Fibroblast of lung (primary cell): ENCODE measurements around the gene P3H4. TPM values are rescaled to one million over a fixed set of nuclear protein-coding genes. Genes with fewer than 3 reads are reported as not detected.
"Not testable (repeated sequence)": the region's sequence is repeated elsewhere in the genome, so short reads cannot be mapped to it uniquely, and the experiment has no call there.

Experiments used
- DNase-seq, 2 donors: peaks; one replicate each; pipeline versions ENCODE4 v3.0.0 to v3.0.0-alpha.2; 2010; ENCODE audit warnings: low read depth in 2 of 2
- H2AFZ ChIP-seq: 2 replicates; pipeline ENCODE4 v1.5.1; 2012; ENCODE audit warnings: low read length, control low read depth, inconsistent platforms
- H3K27ac ChIP-seq: 2 replicates; pipeline ENCODE4 v1.5.1; 2011; ENCODE audit warnings: low read length, control low read depth; ENCODE audit not compliant: insufficient read depth
- H3K27me3 ChIP-seq: 2 replicates; pipeline ENCODE4 v1.5.1; 2011; ENCODE audit warnings: mild to moderate bottlenecking, low read length; ENCODE audit not compliant: control insufficient read depth, insufficient read depth
- H3K36me3 ChIP-seq: 2 replicates; pipeline ENCODE4 v1.5.1; 2011; ENCODE audit warnings: low read length; ENCODE audit not compliant: control insufficient read depth, insufficient read depth
- H3K4me1 ChIP-seq: 2 replicates; pipeline ENCODE4 v1.5.1; 2011; ENCODE audit warnings: low read length; ENCODE audit not compliant: control insufficient read depth, insufficient read depth; ENCODE audit errors: extremely low read depth
- H3K4me2 ChIP-seq: 2 replicates; pipeline ENCODE4 v1.5.1; 2011; ENCODE audit warnings: low read length, control low read depth; ENCODE audit not compliant: insufficient read depth; ENCODE audit errors: extremely low read depth
- H3K4me3 ChIP-seq, 4 experiments: fragments of 200-600 bp in 1 of 4; sonication (generic) in 1 of 4; replicated peaks in 1 of 4; 2 replicates each; pipeline ENCODE4 v1.5.1; 2011 to 2016; ENCODE audit warnings: low read length in 4 of 4, low read depth in 3 of 4, mild to moderate bottlenecking in 3 of 4, control low read depth in 2 of 4, inconsistent platforms in 1 of 4, mixed read lengths in 1 of 4; ENCODE audit not compliant: insufficient read depth in 1 of 4; ENCODE audit errors: control extremely low read depth in 1 of 4
- H3K79me2 ChIP-seq: 2 replicates; pipeline ENCODE4 v1.5.1; 2012; ENCODE audit warnings: mild to moderate bottlenecking, low read length, inconsistent platforms; ENCODE audit not compliant: control insufficient read depth, insufficient read depth
- H3K9ac ChIP-seq: 2 replicates; pipeline ENCODE4 v1.5.1; 2011; ENCODE audit warnings: mild to moderate bottlenecking, low read length, control low read depth; ENCODE audit not compliant: insufficient read depth
- H3K9me3 ChIP-seq: 2 replicates; pipeline ENCODE4 v1.5.1; 2012; ENCODE audit warnings: low read depth, low read length; ENCODE audit not compliant: control insufficient read depth, insufficient read depth
- H4K20me1 ChIP-seq: 2 replicates; pipeline ENCODE4 v1.5.1; 2011; ENCODE audit warnings: low read length; ENCODE audit not compliant: control insufficient read depth, insufficient read depth; ENCODE audit errors: extremely low read depth
- EZH2 ChIP-seq: IDR thresholded peaks from 2 replicates; pipeline ENCODE4 v1.5.1; 2012; ENCODE audit warnings: low read length, control low read depth, mild to moderate bottlenecking; ENCODE audit errors: missing control alignments
- polyA minus RNA-seq: library from RNA; depleted of rRNA, polyadenylated mRNA; stranded (reverse); fragments of >200 nt; gene quantifications from 2 replicates; pipeline ENCODE4 v1.2.3, GENCODE V29; 2011; ENCODE audit warnings: low replicate concordance
- polyA plus RNA-seq, 2 donors: library from polyadenylated mRNA; depleted of rRNA in 1 of 2; stranded (reverse) in 1 of 2; unstranded in 1 of 2; fragments of >200 nt; gene quantifications; 2 replicates each; pipeline ENCODE4 v1.2.1, GENCODE V29; 2011 to 2012; ENCODE audit warnings: missing spikeins in 1 of 2
- total RNA-seq: library from RNA; depleted of rRNA; stranded (reverse); fragments of >200 nt; gene quantifications from 2 replicates; pipeline ENCODE4 v1.2.1, GENCODE V29; 2014
- TF ChIP-seq, protein P1 (sequence below), 2 donors: IDR thresholded peaks in 1 of 2; conservative IDR thresholded peaks in 1 of 2; 1 replicate in 1 of 2; 2 replicates in 1 of 2; pipeline ENCODE4 v1.5.1; 2011 to 2012; ENCODE audit warnings: low read length in 2 of 2, control low read depth in 1 of 2, inconsistent platforms in 1 of 2, low read depth in 1 of 2, mild to moderate bottlenecking in 1 of 2

The P3H4 gene, protein sequence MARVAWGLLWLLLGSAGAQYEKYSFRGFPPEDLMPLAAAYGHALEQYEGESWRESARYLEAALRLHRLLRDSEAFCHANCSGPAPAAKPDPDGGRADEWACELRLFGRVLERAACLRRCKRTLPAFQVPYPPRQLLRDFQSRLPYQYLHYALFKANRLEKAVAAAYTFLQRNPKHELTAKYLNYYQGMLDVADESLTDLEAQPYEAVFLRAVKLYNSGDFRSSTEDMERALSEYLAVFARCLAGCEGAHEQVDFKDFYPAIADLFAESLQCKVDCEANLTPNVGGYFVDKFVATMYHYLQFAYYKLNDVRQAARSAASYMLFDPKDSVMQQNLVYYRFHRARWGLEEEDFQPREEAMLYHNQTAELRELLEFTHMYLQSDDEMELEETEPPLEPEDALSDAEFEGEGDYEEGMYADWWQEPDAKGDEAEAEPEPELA
- total RNA-seq: 36.8 and 42.1 TPM in 2 replicates
- 29.1 and 37.0 TPM in 2 replicates for polyA plus RNA-seq
- 30.8 and 43.3 TPM in 2 replicates for polyA plus RNA-seq (2012)
- 23.6 and 31.5 TPM in 2 replicates for polyA minus RNA-seq

DNA sequence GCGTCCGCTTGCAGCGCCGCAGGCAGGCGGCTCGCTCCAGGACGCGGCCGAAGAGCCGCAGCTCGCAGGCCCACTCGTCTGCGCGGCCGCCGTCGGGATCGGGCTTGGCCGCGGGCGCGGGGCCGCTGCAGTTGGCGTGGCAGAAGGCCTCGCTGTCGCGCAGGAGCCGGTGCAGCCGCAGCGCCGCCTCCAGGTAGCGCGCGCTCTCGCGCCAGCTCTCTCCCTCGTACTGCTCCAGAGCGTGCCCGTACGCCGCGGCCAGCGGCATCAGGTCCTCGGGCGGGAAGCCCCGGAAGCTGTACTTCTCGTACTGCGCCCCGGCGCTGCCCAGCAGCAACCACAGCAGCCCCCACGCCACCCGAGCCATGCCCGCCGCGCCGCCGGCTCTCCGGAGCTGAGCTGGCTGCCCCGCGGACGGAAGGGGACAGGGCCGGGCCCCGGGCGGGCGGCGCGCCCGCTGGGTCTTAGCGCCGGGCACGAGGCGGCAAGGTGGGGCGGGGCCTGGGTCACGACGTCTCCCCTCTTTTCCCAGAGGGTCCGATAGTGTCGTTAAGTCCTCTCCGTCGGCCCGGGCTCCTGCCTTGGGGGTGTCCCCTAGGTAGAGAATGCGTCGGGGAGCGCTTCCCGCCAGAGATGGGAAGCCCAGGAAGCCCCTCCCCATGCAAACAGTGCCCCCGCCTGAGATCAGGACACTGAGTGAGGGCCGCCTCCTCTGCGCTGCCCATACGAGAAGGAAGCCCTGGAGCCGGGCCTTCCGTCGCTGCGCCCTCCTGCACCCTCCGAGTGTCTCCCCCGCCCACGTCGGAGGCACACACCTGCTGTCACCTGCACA is at the start of gene P3H4:
Gene P3H4, minus strand, starts transcription at position 401 of the 832 bp plus-strand sequence. Its CDS starts 34 bp downstream, at position 367.
- TF ChIP-seq, protein P1, sequence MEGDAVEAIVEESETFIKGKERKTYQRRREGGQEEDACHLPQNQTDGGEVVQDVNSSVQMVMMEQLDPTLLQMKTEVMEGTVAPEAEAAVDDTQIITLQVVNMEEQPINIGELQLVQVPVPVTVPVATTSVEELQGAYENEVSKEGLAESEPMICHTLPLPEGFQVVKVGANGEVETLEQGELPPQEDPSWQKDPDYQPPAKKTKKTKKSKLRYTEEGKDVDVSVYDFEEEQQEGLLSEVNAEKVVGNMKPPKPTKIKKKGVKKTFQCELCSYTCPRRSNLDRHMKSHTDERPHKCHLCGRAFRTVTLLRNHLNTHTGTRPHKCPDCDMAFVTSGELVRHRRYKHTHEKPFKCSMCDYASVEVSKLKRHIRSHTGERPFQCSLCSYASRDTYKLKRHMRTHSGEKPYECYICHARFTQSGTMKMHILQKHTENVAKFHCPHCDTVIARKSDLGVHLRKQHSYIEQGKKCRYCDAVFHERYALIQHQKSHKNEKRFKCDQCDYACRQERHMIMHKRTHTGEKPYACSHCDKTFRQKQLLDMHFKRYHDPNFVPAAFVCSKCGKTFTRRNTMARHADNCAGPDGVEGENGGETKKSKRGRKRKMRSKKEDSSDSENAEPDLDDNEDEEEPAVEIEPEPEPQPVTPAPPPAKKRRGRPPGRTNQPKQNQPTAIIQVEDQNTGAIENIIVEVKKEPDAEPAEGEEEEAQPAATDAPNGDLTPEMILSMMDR (conservative IDR thresholded peaks at IDR 0.05 in 1 of 2, IDR thresholded peaks at IDR 0.05 in 1 of 2; ENCODE audit: low read depth in 1 of 2, low read length in 2 of 2): peak; percentile 49 to 58
- no peak for TF ChIP-seq EZH2
- Histone ChIP-seq H3K9me3 (no peaks in the 10 kb centered on the region), H3K4me1 (peaks cover 14% of the 10 kb centered on the region), H3K9ac (peak within 1 kb of the TSS; percentile 71), H3K27ac (peak within 1 kb of the TSS; percentile 77), H3K4me3 (peak within 1 kb of the TSS; percentile 89 to 99 (median 94)), H3K79me2 (peaks cover 43% of the 10 kb centered on the region), H3K4me2 (peak within 1 kb of the TSS; percentile 98), H2AFZ (peak within 1 kb of the TSS; percentile 98), H3K36me3 (peaks cover 8% of the 10 kb centered on the region), H4K20me1 (no peaks in the 10 kb centered on the region), H3K27me3 (no peaks in the 10 kb centered on the region)
- DNase-seq: peak; percentile 80 to 81

DNA sequence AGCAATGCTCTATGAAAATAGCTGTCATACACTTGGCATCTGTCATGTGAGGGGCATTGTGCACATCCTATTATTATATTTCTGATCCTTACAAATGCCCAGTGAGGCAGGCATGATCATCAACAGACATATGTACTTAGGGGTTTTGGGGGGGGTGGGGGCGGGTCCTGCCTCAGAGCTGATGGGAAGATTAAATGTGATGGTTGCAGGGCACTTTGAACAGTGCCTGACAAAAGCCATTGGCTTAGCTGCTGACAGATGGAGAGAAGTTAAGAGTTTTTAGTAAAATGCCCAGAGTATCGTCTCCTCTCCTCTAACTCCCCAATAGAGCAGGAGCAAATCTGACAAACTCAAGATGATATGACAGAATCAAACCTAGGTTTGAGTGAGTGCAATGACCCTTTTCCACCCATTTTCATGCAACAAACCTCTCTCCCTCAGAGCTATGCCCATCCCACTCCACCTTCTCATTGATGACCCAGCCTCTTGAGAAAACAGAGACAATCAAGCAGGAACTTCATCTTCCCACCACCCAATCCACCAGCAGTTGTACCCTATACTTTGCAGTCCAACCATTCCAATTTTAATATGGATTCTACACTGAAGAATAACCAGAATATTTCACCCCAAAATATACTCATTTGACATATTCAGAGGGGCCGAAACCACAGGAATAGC is 48.6 kb upstream of the P3H4 start:
- Histone ChIP-seq H3K27me3 (no peaks in the 10 kb centered on the region), H3K4me3 (no peak overlapping the region), H3K79me2 (peaks cover 45% of the 10 kb centered on the region), H3K4me2 (no peak overlapping the region), H3K9me3 (no peaks in the 10 kb centered on the region), H4K20me1 (peaks cover 1% of the 10 kb centered on the region), H3K27ac (no peak overlapping the region), H3K36me3 (no peaks in the 10 kb centered on the region), H3K9ac (no peak overlapping the region), H2AFZ (no peak overlapping the region), H3K4me1 (peaks cover 2% of the 10 kb centered on the region)
- DNase-seq: no peak
- TF ChIP-seq, protein P1 (conservative IDR thresholded peaks at IDR 0.05 in 1 of 2, IDR thresholded peaks at IDR 0.05 in 1 of 2; ENCODE audit: low read depth in 1 of 2, low read length in 2 of 2): no peak
- TF ChIP-seq EZH2: no peak

DNA sequence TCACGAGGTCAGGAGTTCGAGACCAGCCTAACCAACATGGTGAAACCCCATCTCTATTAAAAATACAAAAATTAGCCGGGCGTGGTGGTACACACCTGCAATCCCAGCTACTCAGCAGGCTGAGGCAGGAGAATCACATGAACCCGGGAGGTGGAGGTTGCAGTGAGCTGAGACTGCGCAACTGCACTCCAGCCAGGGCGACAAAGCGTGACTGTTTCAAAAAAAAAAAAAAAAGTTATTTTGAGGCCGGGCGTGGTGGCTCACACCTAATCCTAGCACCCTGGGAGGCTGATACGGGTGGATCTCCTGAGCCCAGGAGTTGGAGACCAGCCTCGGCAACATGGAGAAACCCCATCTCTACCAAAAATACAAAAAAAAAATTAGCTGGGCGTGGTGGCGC is 39.6 kb upstream of the P3H4 start:
- not testable (repeated sequence) for H3K27ac ChIP-seq, H4K20me1 ChIP-seq, H3K9ac ChIP-seq, H3K79me2 ChIP-seq, H3K4me2 ChIP-seq, H3K4me1 ChIP-seq, DNase-seq, H3K4me3 ChIP-seq, H3K9me3 ChIP-seq, H3K36me3 ChIP-seq, H3K27me3 ChIP-seq, H2AFZ ChIP-seq
